Aorta (tissue), 5 donors: ENCODE data around the gene ZNF598. TPM values are rescaled to one million over a fixed set of nuclear protein-coding genes. Genes with fewer than 3 reads are reported as not detected.

Experiments
- ATAC-seq: fragments of 200-7000 bp; cut with Tn5 transposase; one replicate; pipeline ENCODE4 v1.9.1; 2022; ENCODE audit warnings: moderate library complexity; ENCODE audit not compliant: low FRiP score
- DNase-seq, 2 donors: peaks; one replicate each; pipeline ENCODE4 v3.0.0-alpha.2; 2020
- H3K27ac ChIP-seq, 2 donors: one replicate each; pipeline ENCODE4 v1.5.1; 2013; ENCODE audit warnings: low read length in 2 of 2, mild to moderate bottlenecking in 2 of 2, moderate library complexity in 2 of 2, control low read depth in 1 of 2, inconsistent platforms in 1 of 2, low read depth in 1 of 2
- H3K27me3 ChIP-seq, 2 donors: one replicate each; pipeline ENCODE4 v1.6.1; 2013; ENCODE audit warnings: control low read depth in 1 of 2, low read length in 1 of 2, mild to moderate bottlenecking in 1 of 2, moderate library complexity in 1 of 2; ENCODE audit not compliant: insufficient read depth in 2 of 2, control insufficient read depth in 1 of 2
- H3K36me3 ChIP-seq, 2 donors: one replicate each; pipeline ENCODE4 v1.6.1; 2013; ENCODE audit warnings: control low read depth in 1 of 2, low read length in 1 of 2, mild to moderate bottlenecking in 1 of 2; ENCODE audit not compliant: insufficient read depth in 2 of 2, control insufficient read depth in 1 of 2
- H3K4me1 ChIP-seq, 2 donors: one replicate each; pipeline ENCODE4 v1.6.1; 2013; ENCODE audit warnings: low read length in 2 of 2, control low read depth in 1 of 2, mild to moderate bottlenecking in 1 of 2, moderate library complexity in 1 of 2; ENCODE audit not compliant: insufficient read depth in 2 of 2, control insufficient read depth in 1 of 2
- H3K4me3 ChIP-seq, 2 donors: one replicate each; pipeline ENCODE4 v1.5.1; 2013; ENCODE audit warnings: low read length in 2 of 2, control low read depth in 1 of 2, mild to moderate bottlenecking in 1 of 2
- H3K9me3 ChIP-seq: one replicate; pipeline ENCODE4 v1.6.1; 2013; ENCODE audit warnings: mild to moderate bottlenecking, low read length; ENCODE audit not compliant: control insufficient read depth
- WGBS, 2 donors: extraction: QIAGEN DNeasy Blood & Tissue Kit; methylation state at CpG; one replicate each; pipeline ENCODE4 v1.1.7; 2013; 5-methylcytosine and 5-hydroxymethylcytosine counted together
- intact Hi-C, 2 donors: fragments of 100-400 bp; cut with DNase I; formaldehyde crosslinking; loops; one replicate each; pipeline versions ENCODE4 v1.14.2 to v1.15.0; 2022
- polyA plus RNA-seq, 2 donors: library from polyadenylated mRNA; stranded (reverse); fragments of 200-250 nt; gene quantifications; one replicate each; pipeline ENCODE4 v1.2.3, GENCODE V29; 2013
- total RNA-seq, 2 donors: library from RNA; stranded (reverse); fragmentation: NEBNext Ultra II Directional; extraction: Animal tissue kit (Norgen Biotek cat#: 25700); gene quantifications; one replicate each; pipeline ENCODE4 v1.2.1, GENCODE V29; 2021
- donor health status: healthy with polysubstance abuse.
- donor health status: Bipolar disorder and iron deficiency.
- donor health status: DM: no; HTN: no; CAD: no.
- donor health status: DM: no; HTN: no; CAD: no.
- donor health status: DM: yes; HTN: yes; CAD: no.

Gene ZNF598
- total and polyA plus RNA-seq, 4 donors: 12.8 to 34.4 (median 32.0) TPM

DNA sequence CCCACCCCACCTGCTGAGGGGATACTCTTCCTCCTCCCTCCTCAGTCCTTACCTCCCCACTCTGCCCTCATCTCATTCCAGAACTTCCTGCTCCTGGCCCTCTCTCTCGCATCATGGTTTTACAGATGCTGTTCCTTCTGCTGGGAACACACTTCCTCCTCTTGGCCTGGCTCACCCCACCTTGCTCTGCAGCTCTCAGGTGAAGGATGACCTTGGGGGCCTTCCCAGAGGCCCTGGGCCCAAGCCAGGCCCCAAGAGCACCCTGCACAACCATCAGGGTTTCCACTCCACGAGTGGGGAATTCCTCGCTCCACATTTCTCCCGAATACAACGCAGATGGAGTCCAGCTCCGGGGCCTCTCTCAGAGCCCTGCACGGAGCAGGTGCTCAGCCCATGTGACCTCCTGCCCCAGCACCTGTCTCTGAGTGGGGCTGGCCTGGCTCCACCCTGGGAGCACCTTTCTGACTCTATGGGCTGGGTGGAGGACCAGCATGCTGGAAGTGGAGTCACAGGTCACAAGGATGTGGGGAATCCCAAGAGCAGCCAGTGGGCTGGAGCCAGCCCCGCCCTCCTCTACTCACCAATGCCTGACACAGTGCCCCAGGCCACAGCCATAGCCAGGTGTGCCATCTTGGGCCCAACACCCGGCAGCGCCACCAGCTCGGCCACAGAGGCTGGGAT, 33.5 kb upstream of the ZNF598 start:
- Histone ChIP-seq H3K27ac (no peak overlapping the region), H3K4me1 (no peaks in the 10 kb centered on the region)
- DNase-seq: no peak

DNA sequence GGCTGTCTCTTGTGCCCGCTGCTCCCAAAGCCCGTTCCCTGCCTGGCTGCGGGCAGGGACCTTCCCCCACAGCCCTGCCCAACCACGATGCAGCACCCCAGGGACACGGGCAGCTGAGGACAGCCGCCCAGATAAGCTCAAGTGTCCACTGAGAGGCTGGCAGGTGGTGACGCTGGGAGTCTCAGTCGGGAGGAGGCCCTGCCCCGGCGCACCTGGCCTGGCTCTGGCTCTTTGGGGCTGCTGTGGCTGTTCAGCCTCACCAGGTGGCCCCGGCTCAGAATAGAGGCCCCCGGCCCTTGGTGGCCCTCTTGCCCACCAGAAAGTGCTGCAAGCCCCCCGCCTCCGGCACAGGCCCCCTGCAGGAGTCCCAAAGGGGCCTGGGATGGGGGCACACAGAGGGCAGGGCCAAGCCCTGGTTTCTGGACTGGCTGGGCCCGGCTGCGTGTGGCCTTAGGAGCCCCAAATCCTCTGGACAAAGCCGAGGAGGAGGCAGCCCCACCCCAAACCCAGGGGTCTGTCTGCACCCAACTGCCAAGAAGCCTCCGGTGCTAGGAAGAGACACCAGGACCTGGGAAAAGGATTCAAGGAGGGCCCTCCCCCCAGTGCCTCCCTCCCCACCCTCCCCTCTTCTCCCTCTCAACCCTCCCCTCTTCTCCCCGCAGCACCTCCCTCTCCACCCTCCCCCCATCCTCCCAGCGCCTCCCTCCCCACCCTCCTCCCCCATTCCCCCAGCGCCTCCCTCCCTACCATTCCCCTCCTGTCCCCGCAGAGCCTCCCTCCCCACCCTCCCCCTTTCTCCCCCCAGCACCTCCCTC, 32.8 kb upstream of the ZNF598 start:
- no peak for DNase-seq
- intact Hi-C loops: no loop called here
- ATAC-seq: no peak
- H3K36me3 ChIP-seq: no peaks in the 10 kb centered on the region
- H3K27ac ChIP-seq: no peak overlapping the region
- 85 to 88% methylated on average over 18 to 22 of the region's 22 CpGs for WGBS, 2 donors
- no peak overlapping the region for H3K4me3 ChIP-seq
- H3K27me3 ChIP-seq: no peaks in the 10 kb centered on the region
- no peaks in the 10 kb centered on the region for H3K4me1 ChIP-seq
- no peaks in the 10 kb centered on the region for H3K9me3 ChIP-seq

More for the DNA sequence above, 33.5 kb upstream of the ZNF598 start:
- Histone ChIP-seq H3K27me3 (no peaks in the 10 kb centered on the region), H3K4me3 (no peak overlapping the region), H3K36me3 (no peaks in the 10 kb centered on the region), H3K9me3 (no peaks in the 10 kb centered on the region)
- no peak for ATAC-seq
- 89 to 92% methylated on average over 11 of the region's 11 CpGs for WGBS, 2 donors
- intact Hi-C loops: no loop called here

DNA sequence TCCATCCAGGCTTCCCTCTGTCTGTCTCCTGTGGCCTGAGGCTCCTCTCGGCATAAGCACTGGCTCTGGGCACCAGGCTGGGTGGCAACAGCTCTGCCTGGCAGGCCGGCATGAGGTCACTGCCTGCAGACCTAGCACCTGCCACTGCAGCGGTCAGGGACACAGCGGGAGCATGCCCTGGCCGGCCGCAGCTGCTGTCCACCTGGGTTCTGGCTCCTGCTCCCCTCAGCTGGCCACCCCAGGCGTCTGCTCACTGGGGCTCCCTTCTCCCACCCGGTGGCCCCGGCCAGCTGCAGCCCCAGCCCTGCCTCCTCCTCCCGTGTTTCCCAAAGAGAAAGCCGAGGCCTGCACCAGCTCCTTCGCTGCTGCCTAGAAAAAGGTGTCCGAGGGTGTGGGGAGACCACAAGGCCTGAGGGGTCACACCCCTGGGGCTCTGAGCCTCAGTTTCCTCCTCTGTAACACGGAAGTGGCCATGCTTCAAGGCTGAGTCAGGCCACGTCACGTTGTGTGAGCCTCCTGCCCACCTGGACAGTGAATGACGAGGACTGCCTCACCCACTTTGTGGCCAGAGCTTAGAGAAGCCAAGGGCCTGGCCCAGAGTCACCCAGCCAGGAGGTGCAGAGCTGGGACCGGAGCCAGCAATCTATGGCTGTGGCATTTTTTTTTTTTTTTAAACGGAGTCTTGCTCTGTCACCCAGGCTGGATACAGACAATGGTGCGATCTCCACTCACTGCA, 31.3 kb upstream of the ZNF598 start:
- H3K36me3 ChIP-seq: no peaks in the 10 kb centered on the region
- WGBS, 2 donors: 80 to 81% methylated on average over 20 of the region's 20 CpGs
- DNase-seq: no peak
- H3K9me3 ChIP-seq: no peaks in the 10 kb centered on the region
- no peaks in the 10 kb centered on the region for H3K27me3 ChIP-seq
- no peak overlapping the region for H3K4me3 ChIP-seq
- no peak for ATAC-seq
- no peak overlapping the region for H3K27ac ChIP-seq
- no peaks in the 10 kb centered on the region for H3K4me1 ChIP-seq
- intact Hi-C loops: no loop called here

DNA sequence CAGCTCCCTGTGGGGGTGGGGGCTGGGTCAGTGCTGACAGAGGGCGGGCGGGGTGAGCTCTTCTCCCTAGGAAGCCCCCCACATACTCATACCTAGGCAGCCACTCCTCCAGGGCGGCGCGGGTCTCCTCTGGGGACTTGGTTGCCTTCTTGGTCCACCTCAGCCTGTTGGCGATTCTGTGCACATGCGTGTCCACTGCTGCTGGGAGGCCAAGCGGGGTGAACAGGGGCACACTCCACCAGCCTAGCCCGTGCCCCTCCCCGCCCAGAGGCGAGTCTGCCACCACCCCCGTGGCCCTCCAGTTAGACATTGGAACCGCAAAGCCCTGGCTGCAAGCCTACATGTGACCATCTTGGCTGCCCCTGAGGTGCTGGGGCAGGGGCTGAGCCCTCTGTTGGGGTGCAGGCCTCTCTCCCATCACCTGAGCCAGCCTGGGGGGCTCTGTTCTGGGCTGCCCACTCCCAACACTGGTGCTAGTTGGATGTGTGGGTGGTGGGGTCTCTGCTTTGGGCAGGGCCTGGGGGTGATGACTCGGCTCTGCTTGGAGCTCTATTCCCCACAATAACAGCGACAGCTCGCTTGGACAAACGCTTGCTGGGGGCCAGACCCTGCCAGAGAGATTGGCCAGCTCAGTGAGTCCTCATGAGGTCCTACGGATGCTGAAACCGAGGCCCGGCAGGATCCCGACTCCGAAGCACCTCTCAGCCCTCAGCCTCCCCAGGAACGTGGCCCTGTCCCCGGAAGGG, 30.6 kb upstream of the ZNF598 start:
- no peaks in the 10 kb centered on the region for H3K4me1 ChIP-seq
- intact Hi-C loops: no loop called here

DNA sequence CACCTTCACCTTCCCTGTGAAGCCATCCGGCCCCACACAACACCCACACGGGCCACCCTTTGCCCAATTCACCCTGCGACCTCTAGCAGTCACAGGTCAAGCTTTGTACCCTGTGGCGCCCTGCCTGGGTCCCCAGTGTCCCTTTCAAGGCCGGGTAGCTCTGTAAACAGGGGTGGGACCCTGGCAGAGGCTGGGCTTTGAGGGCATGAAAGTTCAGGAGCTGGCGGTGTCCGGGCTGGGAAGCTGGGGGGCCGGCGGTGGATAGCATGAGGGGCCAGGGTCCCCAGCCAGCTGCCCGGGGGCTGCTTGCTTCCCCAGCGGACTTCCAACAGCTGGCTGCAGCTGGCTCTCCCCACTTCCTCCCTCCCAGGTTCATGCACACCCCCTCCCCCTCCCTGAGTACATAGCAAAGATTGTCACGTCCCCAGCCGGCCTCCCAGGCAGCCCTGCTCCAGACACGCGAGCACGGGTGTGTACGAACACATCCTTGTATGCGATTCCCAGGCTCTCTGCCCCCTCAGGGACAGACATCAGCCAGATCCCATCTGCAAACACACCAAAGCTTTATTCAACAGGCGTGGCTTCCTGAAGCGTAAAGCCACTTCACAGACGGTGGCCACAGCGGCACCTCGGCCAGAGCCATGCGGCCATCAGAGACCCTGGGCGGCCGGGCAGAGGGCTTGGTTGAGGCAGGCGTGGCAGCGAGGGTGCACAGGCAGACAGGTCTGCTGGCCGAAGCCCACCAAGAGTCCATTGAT, 29.8 kb upstream of the ZNF598 start:
- intact Hi-C loops: no loop called here
- WGBS, 2 donors: 68 to 74% methylated on average over 29 of the region's 29 CpGs
- no peak overlapping the region for H3K4me3 ChIP-seq
- H3K27ac ChIP-seq: no peak overlapping the region
- no peaks in the 10 kb centered on the region for H3K27me3 ChIP-seq
- ATAC-seq (no peak), DNase-seq (no peak)
- H3K9me3 ChIP-seq: no peaks in the 10 kb centered on the region
- no peaks in the 10 kb centered on the region for H3K36me3 ChIP-seq
- H3K4me1 ChIP-seq: no peaks in the 10 kb centered on the region

More for the DNA sequence above, 30.6 kb upstream of the ZNF598 start:
- DNase-seq (no peak), ATAC-seq (no peak)
- Histone ChIP-seq H3K27ac (no peak overlapping the region), H3K4me3 (no peak overlapping the region), H3K27me3 (no peaks in the 10 kb centered on the region), H3K36me3 (no peaks in the 10 kb centered on the region), H3K9me3 (no peaks in the 10 kb centered on the region)
- 78 to 84% methylated on average over 21 to 24 of the region's 24 CpGs for WGBS, 2 donors

DNA sequence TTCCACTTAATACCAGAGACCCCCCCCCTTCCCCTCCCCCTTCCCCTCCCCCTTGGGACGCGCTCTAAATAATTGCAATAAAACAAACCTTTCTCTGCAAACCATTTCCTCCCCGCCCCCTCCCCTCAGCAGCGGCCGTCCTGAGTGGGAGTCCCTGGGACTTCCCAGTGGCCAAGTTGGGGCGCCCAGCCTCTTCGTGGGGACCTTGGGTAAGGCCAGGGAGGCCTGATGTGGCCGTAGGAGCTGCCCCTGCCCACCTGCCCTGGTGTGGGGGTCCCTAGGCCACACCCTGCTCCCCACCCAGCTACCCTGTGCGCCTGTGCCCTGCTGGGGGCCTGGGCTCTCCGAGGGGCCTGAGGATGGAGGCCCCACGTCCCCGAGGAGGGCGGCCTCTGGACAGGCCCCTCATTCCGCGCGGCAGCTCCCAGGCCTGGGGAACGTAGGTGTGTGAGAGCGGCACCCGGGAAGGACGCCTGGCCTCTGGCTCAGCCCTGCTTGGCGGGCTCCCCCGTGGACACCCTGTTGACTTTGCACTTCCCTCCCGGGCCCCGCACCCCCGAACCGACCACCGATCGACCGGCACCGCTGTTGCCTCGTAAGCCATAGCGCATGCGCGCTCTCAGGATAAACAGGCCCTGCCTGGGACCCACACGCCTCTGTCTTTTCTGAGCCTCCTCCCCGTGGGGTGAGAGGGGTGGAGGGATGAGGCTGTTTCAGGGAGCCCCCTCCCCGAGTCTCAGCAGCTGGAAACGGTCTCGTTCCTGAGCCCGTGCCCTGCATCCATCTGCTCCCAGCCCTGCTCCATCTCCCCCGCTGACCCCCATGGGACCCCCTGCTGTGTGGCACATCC, 29.0 kb upstream of the ZNF598 start:
- H3K4me1 ChIP-seq: no peaks in the 10 kb centered on the region
- H3K4me3 ChIP-seq: no peak overlapping the region
- DNase-seq (no peak), ATAC-seq (no peak)
- intact Hi-C loops: no loop called here
- peak overlapping the region in 1 of 2 donors; percentile 6 for H3K27ac ChIP-seq
- H3K27me3 ChIP-seq: no peaks in the 10 kb centered on the region
- WGBS, 2 donors: 74 to 80% methylated on average over 36 to 41 of the region's 41 CpGs
- no peaks in the 10 kb centered on the region for H3K9me3 ChIP-seq
- H3K36me3 ChIP-seq: no peaks in the 10 kb centered on the region

DNA sequence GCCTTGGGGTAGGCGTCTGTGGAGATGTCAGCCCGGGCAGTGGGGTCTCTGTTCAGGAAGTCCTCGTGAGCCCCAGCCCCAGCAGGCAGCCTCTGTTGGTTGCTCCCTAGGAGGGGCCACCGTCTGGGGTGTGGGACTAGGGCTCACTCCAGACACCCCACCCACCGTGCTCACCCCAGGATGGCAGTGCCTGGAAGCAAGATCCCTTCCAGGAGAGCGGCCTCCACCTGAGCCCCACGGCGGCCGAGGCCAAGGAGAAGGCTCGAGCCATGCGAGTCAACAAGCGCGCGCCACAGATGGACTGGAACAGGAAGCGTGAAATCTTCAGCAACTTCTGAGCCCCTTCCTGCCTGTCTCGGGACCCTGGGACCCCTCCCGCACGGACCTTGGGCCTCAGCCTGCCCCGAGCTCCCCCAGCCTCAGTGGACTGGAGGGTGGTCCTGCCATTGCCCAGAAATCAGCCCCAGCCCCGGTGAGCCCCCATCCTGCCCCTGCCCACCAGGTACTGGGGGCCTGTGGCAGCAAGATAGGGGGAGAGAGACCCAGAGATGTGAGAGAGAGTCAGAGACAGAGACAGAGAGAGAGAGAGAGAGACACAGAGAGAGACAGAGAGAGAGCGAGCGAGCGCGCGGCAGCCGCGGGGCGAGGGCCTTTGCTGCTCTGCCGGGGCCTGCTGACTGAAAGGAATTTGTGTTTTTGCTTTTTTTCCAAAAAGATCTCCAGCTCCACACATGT, 28.2 kb upstream of the ZNF598 start:
- DNase-seq (no peak), ATAC-seq (no peak)
- intact Hi-C loops: no loop called here
- no peaks in the 10 kb centered on the region for H3K9me3 ChIP-seq
- no peaks in the 10 kb centered on the region for H3K36me3 ChIP-seq
- H3K27me3 ChIP-seq: no peaks in the 10 kb centered on the region
- WGBS, 2 donors: 76 to 85% methylated on average over 28 to 29 of the region's 29 CpGs
- H3K4me3 ChIP-seq: no peak overlapping the region
- H3K27ac ChIP-seq: peak overlapping the region; percentile 5 to 6
- H3K4me1 ChIP-seq: no peaks in the 10 kb centered on the region
